Fibroblast of villous mesenchyme (primary cell): ENCODE results near the gene CDH13. TPM values are rescaled to one million over a fixed set of nuclear protein-coding genes. Genes with fewer than 3 reads are reported as not detected.

Experiments
- DNase-seq: peaks from one replicate; pipeline ENCODE4 v3.0.0-alpha.2; 2010; ENCODE audit warnings: low read depth
- H3K4me3 ChIP-seq: 2 replicates; pipeline ENCODE4 v1.5.1; 2011; ENCODE audit warnings: low read depth, mild to moderate bottlenecking, low read length
- total RNA-seq: library from RNA; depleted of rRNA; stranded (reverse); fragments of >200 nt; gene quantifications from 2 replicates; pipeline ENCODE4 v1.2.3, GENCODE V29; 2012
- TF ChIP-seq, protein P1 (sequence below): IDR thresholded peaks from 2 replicates; pipeline ENCODE4 v1.5.1; 2012; ENCODE audit warnings: low read depth, mild to moderate bottlenecking, low read length; ENCODE audit not compliant: insufficient read depth

CDH13 gene
- total RNA-seq, 1 donor: 47.5 TPM

DNA sequence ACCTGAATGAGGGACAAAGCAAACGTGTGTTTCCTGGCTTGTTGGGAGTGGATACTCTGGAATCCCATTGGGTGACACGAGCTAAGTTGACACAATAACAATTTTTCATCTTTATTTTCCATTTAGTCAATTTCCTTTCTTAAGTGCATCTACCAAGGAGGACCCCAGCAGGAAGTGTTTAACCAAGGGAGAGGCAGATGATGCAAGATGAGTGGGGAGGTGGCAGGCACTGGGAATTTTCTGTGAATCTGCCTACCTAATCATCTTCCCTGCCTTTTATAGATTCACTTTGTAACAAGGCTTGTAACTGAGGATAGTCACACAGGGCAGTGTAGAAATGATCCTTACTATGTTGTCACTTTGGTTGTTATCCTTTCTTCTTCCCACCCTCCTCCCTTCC is 863.3 kb downstream of the CDH13 start:
- no peak for DNase-seq
- H3K4me3 ChIP-seq: no peak overlapping the region
- TF ChIP-seq, protein P1, sequence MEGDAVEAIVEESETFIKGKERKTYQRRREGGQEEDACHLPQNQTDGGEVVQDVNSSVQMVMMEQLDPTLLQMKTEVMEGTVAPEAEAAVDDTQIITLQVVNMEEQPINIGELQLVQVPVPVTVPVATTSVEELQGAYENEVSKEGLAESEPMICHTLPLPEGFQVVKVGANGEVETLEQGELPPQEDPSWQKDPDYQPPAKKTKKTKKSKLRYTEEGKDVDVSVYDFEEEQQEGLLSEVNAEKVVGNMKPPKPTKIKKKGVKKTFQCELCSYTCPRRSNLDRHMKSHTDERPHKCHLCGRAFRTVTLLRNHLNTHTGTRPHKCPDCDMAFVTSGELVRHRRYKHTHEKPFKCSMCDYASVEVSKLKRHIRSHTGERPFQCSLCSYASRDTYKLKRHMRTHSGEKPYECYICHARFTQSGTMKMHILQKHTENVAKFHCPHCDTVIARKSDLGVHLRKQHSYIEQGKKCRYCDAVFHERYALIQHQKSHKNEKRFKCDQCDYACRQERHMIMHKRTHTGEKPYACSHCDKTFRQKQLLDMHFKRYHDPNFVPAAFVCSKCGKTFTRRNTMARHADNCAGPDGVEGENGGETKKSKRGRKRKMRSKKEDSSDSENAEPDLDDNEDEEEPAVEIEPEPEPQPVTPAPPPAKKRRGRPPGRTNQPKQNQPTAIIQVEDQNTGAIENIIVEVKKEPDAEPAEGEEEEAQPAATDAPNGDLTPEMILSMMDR: no peak

DNA sequence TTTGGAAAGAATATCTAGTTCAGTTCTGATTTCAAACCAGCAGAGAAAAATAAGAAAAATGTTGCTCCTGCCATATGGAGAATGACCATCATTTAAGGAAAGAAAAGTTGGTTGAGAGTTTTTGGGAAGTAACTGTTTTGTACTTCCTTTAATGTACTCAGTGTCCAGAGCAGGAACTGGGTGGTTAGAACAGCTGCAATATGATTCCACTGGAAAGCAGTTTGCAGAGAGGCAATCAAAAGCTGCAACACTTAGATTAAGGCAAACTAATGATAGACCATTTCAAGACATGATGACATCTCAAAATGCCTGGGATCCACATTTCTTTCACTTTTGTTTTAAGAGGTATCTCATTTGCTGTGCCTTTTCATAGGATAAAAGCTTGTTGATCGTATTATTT is 867.7 kb downstream of the CDH13 start:
- TF ChIP-seq, protein P1: no peak
- no peak for DNase-seq
- no peak overlapping the region for H3K4me3 ChIP-seq

DNA sequence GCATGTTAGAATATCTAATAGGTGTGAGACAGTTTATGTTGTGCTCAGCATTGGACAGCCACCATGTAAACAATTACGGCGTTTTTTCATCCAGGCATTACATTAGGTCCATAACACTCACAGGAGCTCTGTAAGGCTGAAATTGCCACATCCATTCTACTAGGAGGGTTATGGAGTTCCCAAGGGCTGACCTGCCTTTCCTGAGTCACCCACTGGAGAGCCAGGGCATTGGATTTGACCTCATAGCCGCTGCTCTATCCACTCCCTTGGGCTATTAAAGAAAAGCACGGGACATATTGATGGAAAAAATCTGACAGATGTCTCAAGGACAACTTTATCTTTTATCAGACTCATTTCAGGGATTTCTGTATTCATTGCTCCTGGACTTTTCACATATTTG is 874.7 kb downstream of the CDH13 start:
- DNase-seq: no peak
- TF ChIP-seq, protein P1: no peak
- H3K4me3 ChIP-seq: no peak overlapping the region

DNA sequence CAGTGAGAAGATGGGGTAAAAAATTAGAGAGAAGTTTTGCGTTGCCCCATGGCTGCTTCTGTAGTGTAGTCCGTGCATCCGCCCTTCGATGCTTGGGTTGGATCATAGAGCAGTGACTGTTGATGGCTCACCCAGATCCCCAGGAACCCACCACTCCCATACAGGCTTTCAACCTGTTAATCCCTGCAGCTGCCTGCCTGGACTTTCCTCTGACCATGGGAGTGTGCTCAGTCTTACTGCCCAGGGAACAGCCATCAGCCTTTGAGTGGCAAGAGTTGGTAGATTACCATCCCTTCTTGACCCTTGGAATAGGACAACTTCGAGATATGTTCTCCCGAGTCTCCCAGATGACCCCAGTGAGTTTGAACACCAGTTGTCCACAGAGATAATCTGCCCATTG is 881.5 kb downstream of the CDH13 start:
- TF ChIP-seq, protein P1: no peak
- DNase-seq: no peak
- no peak overlapping the region for H3K4me3 ChIP-seq

DNA sequence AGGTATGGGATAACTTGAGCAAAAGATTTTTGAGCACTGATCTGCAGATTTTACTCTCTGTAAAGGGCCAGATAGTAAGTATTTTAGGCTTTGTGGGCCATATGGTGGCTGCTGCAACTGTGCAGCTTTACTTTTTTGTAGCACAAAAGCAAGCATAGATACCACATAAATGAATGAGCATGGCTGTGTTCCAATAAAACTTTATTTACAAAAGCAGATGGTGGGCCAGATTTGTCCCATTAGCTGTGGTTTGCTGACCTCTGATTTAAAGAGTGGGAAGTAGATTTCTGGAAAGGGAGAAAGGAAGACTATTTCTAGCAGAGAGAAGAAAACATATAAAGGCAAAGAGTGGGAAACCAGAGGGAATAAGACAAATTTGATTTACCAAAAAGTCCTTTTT is 882.5 kb downstream of the CDH13 start:
- no peak for DNase-seq
- TF ChIP-seq, protein P1: no peak
- no peak overlapping the region for H3K4me3 ChIP-seq

DNA sequence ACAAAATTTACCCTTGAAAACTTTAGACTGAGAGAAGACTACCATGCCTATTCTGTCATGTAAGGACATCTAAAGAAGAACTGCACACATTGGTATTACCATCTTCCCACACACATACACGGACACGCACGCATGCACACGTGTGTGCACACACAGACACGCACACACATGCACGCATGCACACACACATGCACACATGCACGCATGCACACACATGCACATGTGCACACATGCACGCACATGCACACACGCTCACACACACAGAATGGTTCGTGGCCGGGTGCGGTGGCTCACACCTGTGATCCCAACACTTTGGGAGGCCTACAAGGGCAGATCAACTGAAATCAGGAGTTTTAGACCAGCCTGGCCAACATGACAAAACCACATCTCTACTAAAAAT is 884.1 kb downstream of the CDH13 start:
- no peak for DNase-seq
- H3K4me3 ChIP-seq: no peak overlapping the region
- TF ChIP-seq, protein P1: no peak

DNA sequence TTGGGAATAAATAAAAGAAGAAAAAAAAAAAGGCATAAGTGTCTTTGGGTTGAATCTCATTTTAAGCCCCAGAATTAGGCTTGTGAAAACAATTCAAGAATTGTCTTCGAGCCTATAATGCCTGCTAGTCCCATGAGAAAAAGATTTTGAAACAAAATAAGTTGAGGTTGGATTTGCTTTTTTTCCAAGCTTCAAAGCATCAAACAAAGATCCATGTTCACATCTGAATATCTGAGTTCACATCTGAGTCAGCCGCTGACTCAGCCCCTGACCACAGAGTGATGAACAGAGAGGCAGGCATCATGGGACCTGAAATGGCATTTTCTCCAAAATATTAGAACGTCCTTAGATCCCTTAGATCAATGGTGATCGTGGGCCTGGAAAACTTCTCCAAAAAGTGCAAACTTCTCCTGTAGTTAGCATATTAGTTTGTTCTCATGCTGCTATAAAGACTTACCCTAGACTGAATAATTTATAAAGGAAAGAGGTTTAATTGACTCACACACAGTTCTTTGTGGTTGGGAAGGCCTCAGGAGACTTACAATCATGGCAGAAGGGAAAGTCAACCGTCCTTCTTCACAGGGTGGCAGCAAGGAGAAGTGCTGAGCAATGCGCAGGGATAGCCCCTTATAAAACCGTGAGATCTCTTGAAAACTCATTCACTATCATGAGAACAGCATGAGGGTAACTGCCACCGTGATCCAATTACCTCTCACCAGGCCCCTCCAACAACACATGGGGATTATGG is 886.4 kb downstream of the CDH13 start:
- DNase-seq: peak; percentile 71
- TF ChIP-seq, protein P1: no peak
- no peak overlapping the region for H3K4me3 ChIP-seq
